Activated B cell treated with CpG ODN at 0.5 μM for 24 hours (primary cell): Measurements from ENCODE around the gene TAOK2. TPM values are rescaled to one million over a fixed set of nuclear protein-coding genes. Genes with fewer than 3 reads are reported as not detected.

Source experiments
- ATAC-seq: fragments of 200-7000 bp; cut with Tn5 transposase; one replicate; pipeline ENCODE4 v1.10.0; 2021; ENCODE audit warnings: low read depth, mild to moderate bottlenecking, moderate library complexity
- CTCF ChIA-PET: fragments of 350-600 bp; sonication (Branson Sonifier 250); formaldehyde crosslinking; loops from one replicate; lab custom pipeline; 2021; ENCODE audit warnings: antibody characterized with exemption; lab: Charles Lee
- POLR2A ChIA-PET: fragments of 350-600 bp; sonication (Branson Sonifier 250); formaldehyde crosslinking; loops from one replicate; lab custom pipeline; 2021; ENCODE audit warnings: antibody characterized with exemption; lab: Charles Lee
- DNase-seq: peaks from one replicate; pipeline ENCODE4 v3.0.0; 2022
- H3K27ac Mint-ChIP-seq: one replicate; pipeline ENCODE4 v1.8.0; 2020; ENCODE audit warnings: mixed read lengths
- H3K27me3 Mint-ChIP-seq: one replicate; pipeline ENCODE4 v1.8.0; 2021; ENCODE audit warnings: mixed read lengths
- H3K36me3 Mint-ChIP-seq: one replicate; pipeline ENCODE4 v1.8.0; 2021; ENCODE audit warnings: low read depth, mixed read lengths
- H3K4me1 Mint-ChIP-seq: one replicate; pipeline ENCODE4 v1.8.0; 2021; ENCODE audit warnings: mixed read lengths
- H3K4me3 Mint-ChIP-seq: one replicate; pipeline ENCODE4 v1.8.0; 2020; ENCODE audit warnings: mild to moderate bottlenecking, mixed read lengths
- H3K9me3 Mint-ChIP-seq: one replicate; pipeline ENCODE4 v1.8.0; 2020; ENCODE audit warnings: mixed read lengths
- intact Hi-C: fragments of 100-400 bp; cut with micrococcal nuclease; formaldehyde crosslinking; loops from one replicate; pipeline ENCODE4 v1.15.1; 2024
- total RNA-seq: library from RNA; stranded (reverse); gene quantifications from 2 replicates; pipeline ENCODE4 v1.2.3, GENCODE V29; 2022
- TF ChIP-seq, protein P1 (sequence below): fragments of 200-600 bp; IDR thresholded peaks from one replicate; pipeline ENCODE4 v1.8.0; 2022; ENCODE audit warnings: antibody characterized with exemption, mild to moderate bottlenecking

Gene TAOK2
- total RNA-seq, 1 donor from 2014 or later: 36.1 TPM

DNA sequence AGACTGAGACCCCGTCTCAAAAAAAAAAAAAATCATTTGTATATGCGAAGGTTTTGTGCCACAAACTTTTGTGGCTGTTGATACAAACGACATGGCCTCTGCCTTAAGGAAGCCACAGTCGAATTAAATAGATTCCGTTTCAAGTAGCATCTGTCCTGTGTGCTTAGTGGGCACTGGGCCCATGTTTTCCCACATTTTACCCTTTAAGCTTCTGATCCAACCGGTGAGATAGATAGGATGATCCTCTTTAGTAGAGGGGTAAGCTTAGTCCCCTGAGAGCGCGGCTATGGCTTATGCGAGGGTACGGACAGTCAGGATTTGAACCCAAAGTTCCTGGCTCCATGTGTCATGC, 12.6 kb upstream of the TAOK2 start:
- H3K4me1 Mint-ChIP-seq: peaks cover 17% of the 10 kb centered on the region

DNA sequence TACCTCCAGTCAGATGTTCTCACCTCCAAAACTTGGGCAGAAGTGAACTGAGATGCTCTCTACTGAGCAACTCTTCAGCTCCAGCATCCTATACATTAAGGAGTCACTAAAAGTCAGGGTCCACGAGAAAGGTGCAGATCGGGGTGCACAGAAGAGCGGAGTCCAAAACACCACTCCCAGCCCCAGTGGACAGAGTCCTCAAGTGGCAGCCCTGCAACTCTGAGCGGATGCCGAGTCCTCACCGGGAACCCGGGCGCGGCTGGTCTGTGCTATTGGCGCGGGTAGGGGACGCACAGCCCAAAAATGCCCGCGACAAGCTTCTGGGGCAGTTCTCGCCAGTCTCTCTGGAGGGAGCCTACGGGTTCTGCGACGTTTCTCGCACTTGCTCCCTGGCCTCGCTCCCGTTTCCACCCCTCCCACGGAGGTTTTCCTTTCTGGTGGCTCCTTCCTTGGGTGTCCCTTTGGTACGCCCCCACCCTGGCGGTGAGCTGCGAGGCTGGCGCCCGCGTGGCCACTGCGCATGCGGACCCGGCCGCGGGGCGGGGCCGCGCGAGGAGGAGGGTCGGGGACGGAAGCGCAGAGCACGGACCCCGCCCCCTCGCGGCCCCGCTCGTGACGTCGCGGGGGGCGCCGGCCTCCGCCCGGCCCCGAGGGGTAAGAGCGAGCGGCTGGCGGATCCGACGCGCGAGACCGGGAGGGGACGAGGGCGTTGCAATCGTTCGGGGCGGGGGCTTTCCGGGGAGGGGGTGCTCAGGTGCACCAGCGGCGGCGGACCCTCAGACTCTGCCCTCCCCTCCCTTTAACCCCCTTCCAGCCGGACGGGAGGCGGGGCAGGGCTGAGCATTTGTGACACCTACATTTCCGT, 12.0 kb upstream of the TAOK2 start, which contains the start of gene TMEM219:
Gene TMEM219, plus strand, starts transcription at position 601 of the 865 bp plus-strand sequence. CDS start 1,065 bp downstream, outside the sequence.
- ATAC-seq: peak; percentile 90
- POLR2A ChIA-PET: interaction anchor here (0.5 to 4.8 kb wide), 14 partner anchors 12 to 1218 kb away, joined by 3 to 67 read pairs (median 4); partner anchors contain the start of genes FUS, HIRIP3, KCTD13 and MVP
- TF ChIP-seq, protein P1, sequence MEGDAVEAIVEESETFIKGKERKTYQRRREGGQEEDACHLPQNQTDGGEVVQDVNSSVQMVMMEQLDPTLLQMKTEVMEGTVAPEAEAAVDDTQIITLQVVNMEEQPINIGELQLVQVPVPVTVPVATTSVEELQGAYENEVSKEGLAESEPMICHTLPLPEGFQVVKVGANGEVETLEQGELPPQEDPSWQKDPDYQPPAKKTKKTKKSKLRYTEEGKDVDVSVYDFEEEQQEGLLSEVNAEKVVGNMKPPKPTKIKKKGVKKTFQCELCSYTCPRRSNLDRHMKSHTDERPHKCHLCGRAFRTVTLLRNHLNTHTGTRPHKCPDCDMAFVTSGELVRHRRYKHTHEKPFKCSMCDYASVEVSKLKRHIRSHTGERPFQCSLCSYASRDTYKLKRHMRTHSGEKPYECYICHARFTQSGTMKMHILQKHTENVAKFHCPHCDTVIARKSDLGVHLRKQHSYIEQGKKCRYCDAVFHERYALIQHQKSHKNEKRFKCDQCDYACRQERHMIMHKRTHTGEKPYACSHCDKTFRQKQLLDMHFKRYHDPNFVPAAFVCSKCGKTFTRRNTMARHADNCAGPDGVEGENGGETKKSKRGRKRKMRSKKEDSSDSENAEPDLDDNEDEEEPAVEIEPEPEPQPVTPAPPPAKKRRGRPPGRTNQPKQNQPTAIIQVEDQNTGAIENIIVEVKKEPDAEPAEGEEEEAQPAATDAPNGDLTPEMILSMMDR: no peak
- CTCF ChIA-PET: interaction anchor here (0.8 to 1.1 kb wide), 3 partner anchors 12 to 36 kb away, joined by 3 to 6 read pairs (median 5); partner anchors contain the start of genes KCTD13 and TAOK2
- Mint-ChIP-seq H3K9me3 (no peaks in the 10 kb centered on the region), H3K27me3 (no peaks in the 10 kb centered on the region), H3K36me3 (peaks cover 1% of the 10 kb centered on the region), H3K4me1 (peaks cover 17% of the 10 kb centered on the region), H3K4me3 (peak within 1 kb of the TSS; percentile 88), H3K27ac (peak within 1 kb of the TSS; percentile 90)
- peak; percentile 98 for DNase-seq
- intact Hi-C loops: loop anchor here (1.0 to 5.0 kb wide), 6 partner anchors 12 to 214 kb away; partner anchors contain the start of genes ASPHD1, C16orf54, CDIPT and INO80E

More for the DNA sequence above, 12.6 kb upstream of the TAOK2 start:
- ATAC-seq: no peak
- POLR2A ChIA-PET: interaction anchor here (0.5 to 4.8 kb wide), 12 partner anchors 12 to 698 kb away, joined by 3 to 67 read pairs (median 4); partner anchors contain the start of genes HIRIP3, KCTD13, MVP and TAOK2
- no peaks in the 10 kb centered on the region for H3K27me3 Mint-ChIP-seq
- peak overlapping the region; percentile 90 for H3K27ac Mint-ChIP-seq
- intact Hi-C loops: loop anchor here (1.0 to 5.0 kb wide), 2 partner anchors 61 to 214 kb away; partner anchors contain the start of genes ASPHD1 and C16orf54
- no peaks in the 10 kb centered on the region for H3K9me3 Mint-ChIP-seq
- TF ChIP-seq, protein P1: no peak
- peaks cover 1% of the 10 kb centered on the region for H3K36me3 Mint-ChIP-seq
- DNase-seq: no peak
- H3K4me3 Mint-ChIP-seq: peak overlapping the region; percentile 88
- CTCF ChIA-PET: interaction anchor here (1.1 kb wide), 1 partner anchor 12 kb away, joined by 6 read pairs; the partner anchor contains the start of gene TAOK2

DNA sequence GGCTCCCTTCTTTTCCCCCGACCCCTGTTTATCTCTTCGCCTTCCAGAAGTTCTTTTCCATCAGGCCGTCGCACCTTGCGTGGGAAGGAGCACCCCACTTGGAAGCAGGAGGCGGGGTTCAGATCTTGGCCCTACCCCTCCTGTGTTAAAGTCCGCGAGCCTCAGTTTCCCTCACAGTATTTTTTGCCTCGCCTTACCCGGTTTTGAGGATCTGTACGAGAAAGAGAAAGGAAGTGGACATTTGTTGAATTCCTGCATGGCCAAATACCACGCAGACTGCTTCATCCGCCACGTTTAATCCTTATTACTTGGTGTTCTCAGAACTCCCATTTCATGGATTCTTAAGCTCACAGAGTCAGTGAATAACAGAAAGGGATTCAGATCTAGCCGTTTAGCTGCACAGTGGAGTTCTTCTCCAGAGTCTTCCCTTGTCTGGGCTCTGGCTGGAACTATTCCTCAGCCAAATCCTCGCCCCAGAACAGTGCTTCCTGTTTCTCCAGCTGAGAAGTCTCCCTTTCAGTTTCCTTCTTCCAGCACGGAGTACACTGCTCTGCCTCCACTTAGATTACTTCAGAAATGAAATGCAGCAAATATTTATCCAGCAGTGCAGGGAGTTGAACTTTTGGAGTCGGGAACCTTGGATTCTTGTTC, 11.2 kb upstream of the TAOK2 start:
- H3K9me3 Mint-ChIP-seq: no peaks in the 10 kb centered on the region
- H3K36me3 Mint-ChIP-seq: peaks cover 1% of the 10 kb centered on the region
- DNase-seq (no peak), ATAC-seq (no peak)
- TF ChIP-seq, protein P1: no peak
- no peaks in the 10 kb centered on the region for H3K27me3 Mint-ChIP-seq
- peaks cover 17% of the 10 kb centered on the region for H3K4me1 Mint-ChIP-seq
- CTCF ChIA-PET: interaction anchor here (0.8 to 1.1 kb wide), 3 partner anchors 11 to 37 kb away, joined by 3 to 6 read pairs (median 5); partner anchors contain the start of genes KCTD13 and TAOK2
- peak overlapping the region; percentile 77 for H3K27ac Mint-ChIP-seq
- intact Hi-C loops: loop anchor here (1.0 to 5.0 kb wide), 5 partner anchors 11 to 215 kb away; partner anchors contain the start of genes C16orf54, CDIPT, INO80E and KCTD13
- POLR2A ChIA-PET: interaction anchor here (0.5 to 4.8 kb wide), 10 partner anchors 11 to 1217 kb away, joined by 3 to 67 read pairs (median 3); partner anchors contain the start of genes FUS, HIRIP3, KCTD13 and MVP
- H3K4me3 Mint-ChIP-seq: peak overlapping the region; percentile 87

DNA sequence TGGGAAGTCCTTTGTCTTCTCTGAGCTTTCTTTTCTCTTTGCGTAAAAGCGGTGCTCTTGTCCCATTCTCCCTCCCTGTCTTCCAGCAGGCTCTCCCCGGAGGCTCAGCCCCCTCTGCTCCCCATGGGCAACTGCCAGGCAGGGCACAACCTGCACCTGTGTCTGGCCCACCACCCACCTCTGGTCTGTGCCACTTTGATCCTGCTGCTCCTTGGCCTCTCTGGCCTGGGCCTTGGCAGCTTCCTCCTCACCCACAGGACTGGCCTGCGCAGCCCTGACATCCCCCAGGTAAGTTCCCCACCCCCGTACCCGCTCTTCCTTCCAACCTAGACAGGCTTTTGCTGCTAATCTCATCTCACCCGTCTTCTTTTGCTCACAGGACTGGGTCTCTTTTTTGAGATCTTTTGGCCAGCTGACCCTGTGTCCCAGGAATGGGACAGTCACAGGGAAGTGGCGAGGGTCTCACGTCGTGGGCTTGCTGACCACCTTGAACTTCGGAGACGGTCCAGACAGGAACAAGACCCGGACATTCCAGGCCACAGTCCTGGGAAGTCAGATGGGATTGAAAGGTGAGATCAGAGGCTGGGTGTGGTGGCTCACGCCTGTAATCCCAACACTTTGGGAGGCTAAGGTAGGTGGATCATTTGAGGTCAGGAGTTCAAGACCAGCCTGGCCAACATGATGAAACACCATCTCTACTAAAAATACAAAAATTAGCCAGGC, 10.5 kb upstream of the TAOK2 start:
- intact Hi-C loops: loop anchor here (5.0 kb wide), 1 partner anchor 216 kb away; the partner anchor contains the start of gene C16orf54

More for the DNA sequence above, 10.5 kb upstream of the TAOK2 start:
- Mint-ChIP-seq H3K4me3 (peak overlapping the region; percentile 87), H3K9me3 (no peaks in the 10 kb centered on the region), H3K4me1 (peaks cover 17% of the 10 kb centered on the region), H3K27ac (peak overlapping the region; percentile 77), H3K27me3 (no peaks in the 10 kb centered on the region), H3K36me3 (peaks cover 6% of the 10 kb centered on the region)
- no peak for DNase-seq
- ATAC-seq: no peak
- ChIA-PET CTCF (no interaction called here), POLR2A (interaction anchor here (0.7 to 4.8 kb wide), 4 partner anchors 10 to 37 kb away, joined by 3 to 67 read pairs (median 14); partner anchors contain the start of genes HIRIP3, KCTD13 and TAOK2)
- TF ChIP-seq, protein P1: no peak
